ENCODE results near the gene PLXNC1. TPM values are rescaled to one million over a fixed set of nuclear protein-coding genes. Genes with fewer than 3 reads are reported as not detected.
A peak's percentile ranks its signal among the peaks of the same experiment; 100 is the strongest.

Gene PLXNC1
- total RNA-seq, 1 donor from 2014 or later: 3.3 TPM

GRCh38 chr12:94244165-94245133 is 96.1 kb downstream of the PLXNC1 start:
- peak; percentile 57 for DNase-seq
- intact Hi-C loops (cut with DNase I): no loop called here
- peak; percentile 31 for ATAC-seq (ENCODE audit: poor library complexity)

DNA sequence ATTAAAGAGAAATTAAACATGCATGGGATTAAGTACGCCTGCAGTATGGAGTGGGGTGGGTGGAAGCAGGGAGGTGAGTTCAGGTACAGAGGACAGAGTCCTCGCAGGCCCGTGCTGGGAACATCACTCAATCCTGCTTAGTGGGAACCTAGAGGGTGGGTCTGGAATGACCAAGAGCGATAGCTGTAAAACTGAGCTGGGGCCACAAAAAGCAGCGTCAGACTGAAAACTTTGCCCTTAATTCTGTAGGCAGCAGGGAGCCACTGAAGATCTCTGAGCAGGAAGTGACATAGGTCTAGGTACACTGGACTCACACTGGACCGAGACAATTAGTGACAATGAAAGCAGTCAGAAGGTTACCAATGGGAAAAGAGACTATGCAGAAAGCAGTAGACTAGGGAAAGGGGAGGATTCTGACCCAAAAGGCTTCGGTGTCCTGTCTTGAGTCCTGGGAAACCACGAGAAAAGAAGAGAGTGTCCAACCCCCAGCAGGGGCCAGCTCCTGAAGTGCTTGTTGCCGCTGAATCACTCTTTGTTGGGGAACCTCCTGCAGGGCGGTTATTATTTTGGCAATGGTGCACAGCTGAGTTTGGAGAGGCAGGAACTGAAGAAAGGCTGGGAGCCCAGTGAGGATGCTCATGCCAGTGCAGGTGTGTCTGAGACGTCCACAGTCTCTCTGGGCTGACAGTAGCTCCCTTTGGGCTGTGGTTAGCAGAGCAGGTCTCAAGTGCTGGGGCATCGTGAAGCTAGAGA is 97.4 kb downstream of the PLXNC1 start:
- no peak for ATAC-seq (ENCODE audit: poor library complexity)
- intact Hi-C loops (cut with DNase I): no loop called here
- no peak for DNase-seq

- no peak for DNase-seq
These were observed 98.9 kb downstream of the PLXNC1 start for GRCh38 chr12:94247246-94247645.

GRCh38 chr12:94248582-94248981 is 100.2 kb downstream of the PLXNC1 start:
- no peak for ATAC-seq (ENCODE audit: poor library complexity)
- DNase-seq: no peak

More at GRCh38 chr12:94247246-94247645, 98.9 kb downstream of the PLXNC1 start:
- intact Hi-C loops (cut with DNase I): no loop called here
- ATAC-seq (ENCODE audit: poor library complexity): no peak

DNA sequence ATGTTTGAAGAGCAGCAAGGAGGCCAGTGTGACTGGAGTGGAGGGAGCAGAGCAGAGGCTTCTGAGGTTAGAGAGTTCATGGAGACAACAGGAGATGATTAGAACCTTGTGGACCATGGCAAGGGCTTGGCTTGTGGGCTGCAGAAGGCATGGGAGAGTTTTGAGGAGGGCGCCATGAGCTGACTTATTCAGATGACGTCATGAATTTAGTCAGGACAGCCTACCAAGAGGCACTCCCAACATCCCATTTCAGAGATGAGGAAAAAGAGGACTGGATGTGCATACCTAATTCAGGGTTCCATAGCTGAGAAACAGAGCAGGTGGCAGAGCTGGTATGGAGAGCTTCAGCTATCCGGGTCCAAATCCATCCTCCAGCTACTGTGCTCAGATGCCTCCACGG is 101.8 kb downstream of the PLXNC1 start:
- DNase-seq: no peak
- ATAC-seq (ENCODE audit: poor library complexity): no peak
- intact Hi-C loops (cut with DNase I): no loop called here

More at GRCh38 chr12:94248582-94248981, 100.2 kb downstream of the PLXNC1 start:
- intact Hi-C loops (cut with DNase I): no loop called here

- intact Hi-C loops (cut with DNase I): no loop called here
- no peak for ATAC-seq (ENCODE audit: poor library complexity)
- DNase-seq: no peak
These were observed 105.9 kb downstream of the PLXNC1 start for GRCh38 chr12:94254270-94254669.

DNA sequence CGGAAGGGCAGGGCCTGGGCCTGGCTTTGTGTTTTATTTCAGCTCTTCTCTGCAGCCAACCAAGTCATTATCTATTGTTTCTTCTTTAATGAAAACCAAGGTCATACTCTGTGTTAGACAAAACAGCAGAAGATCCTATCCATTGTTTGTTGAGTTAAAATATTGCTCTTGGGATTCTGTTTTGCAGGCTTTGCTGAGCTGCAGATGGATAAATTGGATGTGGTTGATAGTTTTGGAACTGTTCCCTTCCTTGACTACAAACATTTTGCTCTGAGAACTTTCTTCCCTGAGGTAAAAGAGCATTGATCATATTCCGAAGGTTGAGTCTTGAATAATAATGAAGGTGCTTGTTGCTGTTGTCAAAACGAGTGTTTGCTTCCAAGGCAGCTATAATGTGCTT is 106.6 kb downstream of the PLXNC1 start:
- no peak for ATAC-seq (ENCODE audit: poor library complexity)

GRCh38 chr12:94255428-94255827 is 107.1 kb downstream of the PLXNC1 start:
- intact Hi-C loops (cut with DNase I): no loop called here
- no peak for ATAC-seq (ENCODE audit: poor library complexity)
- DNase-seq: no peak

More for the DNA sequence above, 106.6 kb downstream of the PLXNC1 start:
- intact Hi-C loops (cut with DNase I): no loop called here
- DNase-seq: no peak

DNA sequence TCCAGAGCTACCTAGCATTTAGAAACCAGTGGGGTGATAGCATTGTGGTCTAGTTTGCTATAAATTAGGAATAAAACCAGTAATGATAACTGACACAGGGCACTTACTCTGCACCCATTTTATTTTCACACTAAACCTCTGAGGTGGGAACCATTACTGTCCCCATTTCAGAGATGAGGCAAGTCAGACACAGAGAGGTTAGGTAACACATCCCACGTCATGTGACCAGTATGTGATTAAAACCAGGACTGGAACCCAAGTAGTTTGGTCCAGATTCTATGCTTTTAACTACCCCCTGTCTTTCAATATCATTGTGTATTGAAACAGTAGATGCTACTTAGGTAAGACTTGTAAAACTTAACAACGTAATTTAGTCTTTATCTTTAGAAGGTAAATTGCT is 110.2 kb downstream of the PLXNC1 start:
- intact Hi-C loops (cut with DNase I): no loop called here

DNA sequence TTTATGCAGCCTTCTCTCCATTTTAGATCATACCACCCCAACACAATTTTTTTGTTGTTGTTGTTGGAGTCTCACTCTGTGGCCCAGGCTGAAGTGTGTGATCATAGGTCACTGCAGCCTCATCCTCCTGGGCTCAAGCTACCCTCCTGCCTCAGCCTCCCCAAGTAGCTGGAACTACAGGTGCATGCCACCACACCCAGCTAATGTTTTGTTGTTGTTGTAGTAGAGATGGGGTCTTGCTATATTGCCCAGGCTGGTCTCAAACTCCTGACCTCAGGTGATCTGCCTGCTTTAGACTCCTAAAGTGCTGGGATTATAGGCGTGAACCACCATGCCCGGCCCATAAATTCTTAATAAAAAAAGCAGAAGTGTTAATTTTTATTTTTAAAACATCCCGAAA is 111.6 kb downstream of the PLXNC1 start:
- DNase-seq (no peak), ATAC-seq (ENCODE audit: poor library complexity) (no peak)
- intact Hi-C loops (cut with DNase I): no loop called here

More for the DNA sequence above, 110.2 kb downstream of the PLXNC1 start:
- no peak for ATAC-seq (ENCODE audit: poor library complexity)
- no peak for DNase-seq

- peak; percentile 61 for ATAC-seq (ENCODE audit: poor library complexity)
- no peak for DNase-seq
- intact Hi-C loops (cut with DNase I): no loop called here
These were observed 112.3 kb downstream of the PLXNC1 start for GRCh38 chr12:94260717-94261116.

DNA sequence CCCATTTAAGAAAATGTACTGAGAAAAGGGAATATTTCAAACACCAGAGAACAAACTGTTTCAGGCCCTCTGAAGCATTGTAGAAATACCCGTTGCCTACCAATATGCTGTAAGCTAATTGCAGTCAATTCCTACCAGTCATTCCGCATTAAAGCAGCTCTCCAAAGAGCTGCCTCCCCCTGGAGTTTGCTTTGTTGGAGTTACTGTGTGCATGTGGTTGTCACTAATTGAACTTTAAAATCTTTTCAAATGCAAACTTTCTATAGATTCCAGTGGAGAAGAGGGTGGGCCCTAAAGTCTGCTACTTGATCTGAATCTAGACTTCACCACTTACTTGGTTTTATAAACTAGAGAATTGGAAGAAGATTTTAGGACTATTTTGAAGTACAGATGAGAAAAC is 112.7 kb downstream of the PLXNC1 start:
- intact Hi-C loops (cut with DNase I): no loop called here
- no peak for ATAC-seq (ENCODE audit: poor library complexity)
- no peak for DNase-seq

- ATAC-seq (ENCODE audit: poor library complexity) (peak; percentile 9), DNase-seq (no peak)
- intact Hi-C loops (cut with DNase I): no loop called here
These were observed 113.4 kb downstream of the PLXNC1 start for GRCh38 chr12:94261786-94262185.

DNA sequence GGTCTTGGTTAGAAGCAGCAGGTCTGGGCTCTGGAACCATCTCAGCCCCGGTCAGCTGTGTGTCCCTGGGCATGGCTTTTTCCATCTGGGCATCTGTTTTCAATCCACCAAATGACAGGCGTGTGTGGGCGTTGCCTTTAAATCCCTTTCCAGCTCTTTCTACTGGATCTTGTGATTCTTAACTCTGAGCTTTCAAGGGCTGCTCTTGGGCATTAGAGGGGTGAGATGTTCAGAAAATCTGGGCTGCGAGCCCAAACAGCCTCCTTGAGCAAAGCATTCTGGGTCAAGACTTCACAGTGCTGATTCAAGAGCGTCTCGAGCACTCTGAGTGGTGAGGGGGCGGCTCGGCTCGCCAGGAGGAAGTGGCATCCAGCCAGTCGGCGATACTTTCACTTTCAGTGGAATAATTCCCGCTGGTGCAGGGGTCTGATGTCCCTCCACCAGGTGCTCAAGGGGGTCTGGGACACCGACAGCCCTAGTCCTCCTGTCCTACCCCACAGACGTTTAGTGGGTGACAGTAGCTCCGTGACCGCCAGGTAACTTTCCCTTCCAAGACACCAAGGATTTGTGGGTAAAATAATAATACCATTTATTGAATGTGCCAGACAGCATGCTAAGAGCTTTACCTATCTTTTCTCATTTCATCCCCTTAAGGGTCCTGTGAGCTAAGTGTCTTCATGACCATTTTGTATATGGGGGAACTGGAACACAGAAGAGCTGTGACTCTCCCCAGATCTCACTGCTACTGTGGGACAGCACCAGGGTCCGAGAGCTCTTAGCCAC is 114.0 kb downstream of the PLXNC1 start:
- intact Hi-C loops (cut with DNase I): no loop called here
- ATAC-seq (ENCODE audit: poor library complexity): peak; percentile 90

GRCh38 chr12:94263011-94263811 is 114.8 kb downstream of the PLXNC1 start:
- DNase-seq (no peak), ATAC-seq (ENCODE audit: poor library complexity) (peak; percentile 5)
- intact Hi-C loops (cut with DNase I): no loop called here

More for the DNA sequence above, 114.0 kb downstream of the PLXNC1 start:
- peak; percentile 89 for DNase-seq

DNA sequence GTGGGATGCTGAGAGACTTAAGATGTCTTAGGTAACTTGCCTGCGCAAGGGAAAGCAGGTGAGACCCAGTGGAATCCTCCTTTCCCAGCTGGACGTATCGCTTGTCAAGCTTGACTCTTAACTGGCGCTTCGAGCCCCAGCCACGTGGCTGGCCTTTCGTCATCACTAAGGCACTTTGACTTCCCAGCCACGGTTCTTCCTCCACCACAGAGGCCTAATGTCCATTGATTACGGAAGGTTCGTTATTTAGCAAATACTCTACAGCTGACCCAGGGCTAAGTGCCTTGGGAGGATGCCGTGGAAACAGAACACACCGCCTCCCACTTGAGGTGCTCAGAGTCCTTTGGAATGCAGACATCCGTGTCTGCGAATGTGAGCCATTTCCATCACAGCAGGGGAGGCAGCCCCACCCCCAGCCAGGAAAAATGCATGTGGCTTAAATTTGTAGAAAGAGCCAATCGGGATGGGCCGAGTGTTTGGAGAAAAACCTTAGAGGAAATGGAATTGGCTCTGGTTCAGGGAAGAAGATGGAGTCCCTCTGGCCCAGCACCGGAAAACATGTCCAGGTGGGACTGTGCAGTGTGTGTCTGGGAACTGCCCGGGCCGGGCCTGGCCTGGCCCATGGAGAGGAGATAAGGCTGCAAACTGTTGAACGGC is 115.7 kb downstream of the PLXNC1 start:
- no peak for DNase-seq
- ATAC-seq (ENCODE audit: poor library complexity): no peak
- intact Hi-C loops (cut with DNase I): no loop called here

- DNase-seq (no peak), ATAC-seq (ENCODE audit: poor library complexity) (no peak)
- intact Hi-C loops (cut with DNase I): no loop called here
These were observed 116.5 kb downstream of the PLXNC1 start for GRCh38 chr12:94264736-94265485.

Data from Right ventricle myocardium superior (tissue), 1 donor.